ENCODE data around the gene NUTF2.
A peak's percentile ranks its signal among the peaks of the same experiment; 100 is the strongest.

NUTF2 gene

GRCh38 chr16:67846063-67846319 is 742 bp upstream of the NUTF2 start:
- TF ChIP-seq, protein P1, sequence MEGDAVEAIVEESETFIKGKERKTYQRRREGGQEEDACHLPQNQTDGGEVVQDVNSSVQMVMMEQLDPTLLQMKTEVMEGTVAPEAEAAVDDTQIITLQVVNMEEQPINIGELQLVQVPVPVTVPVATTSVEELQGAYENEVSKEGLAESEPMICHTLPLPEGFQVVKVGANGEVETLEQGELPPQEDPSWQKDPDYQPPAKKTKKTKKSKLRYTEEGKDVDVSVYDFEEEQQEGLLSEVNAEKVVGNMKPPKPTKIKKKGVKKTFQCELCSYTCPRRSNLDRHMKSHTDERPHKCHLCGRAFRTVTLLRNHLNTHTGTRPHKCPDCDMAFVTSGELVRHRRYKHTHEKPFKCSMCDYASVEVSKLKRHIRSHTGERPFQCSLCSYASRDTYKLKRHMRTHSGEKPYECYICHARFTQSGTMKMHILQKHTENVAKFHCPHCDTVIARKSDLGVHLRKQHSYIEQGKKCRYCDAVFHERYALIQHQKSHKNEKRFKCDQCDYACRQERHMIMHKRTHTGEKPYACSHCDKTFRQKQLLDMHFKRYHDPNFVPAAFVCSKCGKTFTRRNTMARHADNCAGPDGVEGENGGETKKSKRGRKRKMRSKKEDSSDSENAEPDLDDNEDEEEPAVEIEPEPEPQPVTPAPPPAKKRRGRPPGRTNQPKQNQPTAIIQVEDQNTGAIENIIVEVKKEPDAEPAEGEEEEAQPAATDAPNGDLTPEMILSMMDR (IDR thresholded peaks at IDR 0.05; ENCODE audit: low read depth, low read length): no peak
- peak overlapping the region; percentile 96 for H3K4me3 ChIP-seq (ENCODE audit: low read depth, low read length)
- no peaks in the 10 kb centered on the region for H3K4me1 ChIP-seq
- peaks cover 5% of the 10 kb centered on the region; the same call in 1 of the 2 replicates for H3K36me3 ChIP-seq
- no peak for DNase-seq
- H3K9me3 ChIP-seq: no peaks in the 10 kb centered on the region
- no peaks in the 10 kb centered on the region for H3K27me3 ChIP-seq

DNA sequence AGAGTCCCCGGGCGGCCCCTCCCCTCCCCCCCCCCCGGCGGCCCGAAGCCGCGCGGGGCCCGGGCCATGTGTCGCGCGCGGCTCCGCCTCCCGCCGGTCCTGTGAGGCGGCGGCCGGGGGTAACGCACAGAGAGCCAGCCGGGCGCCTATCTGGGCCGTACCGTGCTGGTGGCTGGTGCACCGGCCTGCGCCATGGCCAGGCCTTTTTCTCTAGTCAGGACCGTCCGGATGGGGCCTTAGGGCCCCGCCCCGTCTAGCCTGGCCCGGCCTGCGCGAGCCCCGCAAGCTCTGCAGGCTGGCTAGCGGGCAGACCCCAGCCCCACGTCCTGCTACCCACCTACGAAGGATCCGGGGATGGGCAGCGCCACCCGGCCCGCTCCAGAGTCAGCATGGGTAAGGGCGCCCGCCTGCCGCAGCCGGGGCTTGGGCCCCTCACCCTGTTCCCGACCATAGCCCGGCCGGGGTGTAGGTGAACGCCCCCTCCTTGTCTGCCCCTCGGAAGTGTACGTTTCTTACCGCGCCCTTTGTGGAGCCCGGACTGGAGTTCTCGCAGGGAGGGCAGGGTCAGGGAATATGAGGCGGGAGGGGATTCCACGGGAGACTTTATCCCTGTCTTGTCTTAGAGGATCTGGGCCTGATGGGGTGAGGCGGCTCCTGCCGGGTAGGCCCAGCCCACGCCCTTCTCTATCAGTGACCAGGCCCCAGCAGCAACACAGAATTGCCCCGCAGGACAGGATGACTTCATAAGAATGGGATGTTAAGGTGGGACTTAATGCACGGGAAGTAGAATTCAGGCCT is 530 bp downstream of the NUTF2 start, which contains the start of gene CENPT:
Gene CENPT, minus strand, starts transcription at position 630 of the 798 bp plus-strand sequence. CDS start 13,834 bp downstream, outside the sequence.
- DNase-seq: peak; percentile 24
- Histone ChIP-seq H3K27me3 (no peaks in the 10 kb centered on the region), H3K9me3 (no peaks in the 10 kb centered on the region), H3K4me3 (ENCODE audit: low read depth, low read length) (peak within 1 kb of the TSS; percentile 96), H3K4me1 (no peaks in the 10 kb centered on the region), H3K36me3 (peaks cover 5% of the 10 kb centered on the region; the same call in 1 of the 2 replicates)
- TF ChIP-seq, protein P1 (IDR thresholded peaks at IDR 0.05; ENCODE audit: low read depth, low read length): no peak

DNA sequence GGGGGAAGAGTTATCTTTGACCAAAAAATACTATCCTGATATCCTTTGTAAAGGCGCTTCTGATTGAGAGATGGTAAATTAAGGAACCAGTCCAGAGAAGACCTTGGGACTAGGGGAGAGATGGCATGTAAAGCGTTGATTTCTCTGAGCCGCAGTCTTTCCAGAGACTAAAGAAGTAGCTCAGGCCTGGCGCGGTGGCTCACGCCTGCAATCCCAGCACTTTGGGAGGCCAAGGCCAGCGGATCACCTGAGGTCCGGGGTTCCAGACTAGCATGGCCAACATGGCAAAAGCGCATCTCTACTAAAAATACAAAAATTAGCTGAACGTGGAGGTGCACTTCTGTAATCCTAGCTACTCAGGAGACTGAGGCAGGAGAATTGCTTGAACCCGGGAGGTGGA is 1.4 kb downstream of the NUTF2 start:
- H3K27me3 ChIP-seq: no peaks in the 10 kb centered on the region
- DNase-seq: no peak
- no peaks in the 10 kb centered on the region for H3K4me1 ChIP-seq
- peaks cover 5% of the 10 kb centered on the region for H3K36me3 ChIP-seq
- H3K9me3 ChIP-seq: no peaks in the 10 kb centered on the region
- TF ChIP-seq, protein P1 (IDR thresholded peaks at IDR 0.05; ENCODE audit: low read depth, low read length): no peak
- H3K4me3 ChIP-seq (ENCODE audit: low read depth, low read length): peak overlapping the region; percentile 96

DNA sequence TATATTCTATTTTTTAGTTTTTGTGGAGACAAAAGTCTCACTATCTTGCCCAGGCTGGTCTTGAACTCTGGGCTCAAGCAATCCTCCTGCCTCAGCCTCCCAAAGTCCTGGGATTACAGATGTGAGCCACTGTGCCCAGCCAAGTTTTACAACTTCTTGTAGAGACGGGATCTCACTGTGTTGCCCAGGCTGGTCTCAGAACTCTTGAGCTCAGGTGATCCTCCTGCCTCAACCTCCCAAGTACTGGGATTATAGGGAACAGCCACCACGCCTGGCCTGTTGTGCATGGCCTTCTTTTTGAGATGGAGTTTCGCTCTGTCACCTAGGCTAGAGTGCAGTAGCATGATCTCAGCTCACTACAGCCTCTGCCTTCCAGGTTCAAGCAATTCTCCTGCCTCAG is 6.9 kb downstream of the NUTF2 start:
- Histone ChIP-seq H3K4me1 (no peaks in the 10 kb centered on the region), H3K9me3 (no peaks in the 10 kb centered on the region), H3K27me3 (no peaks in the 10 kb centered on the region), H3K36me3 (peaks cover 20% of the 10 kb centered on the region), H3K4me3 (ENCODE audit: low read depth, low read length) (no peak overlapping the region)
- TF ChIP-seq, protein P1 (IDR thresholded peaks at IDR 0.05; ENCODE audit: low read depth, low read length): no peak
- DNase-seq: no peak

GRCh38 chr16:67855789-67856188 is 9.1 kb downstream of the NUTF2 start:
- DNase-seq: no peak
- H3K27me3 ChIP-seq: no peaks in the 10 kb centered on the region
- H3K4me1 ChIP-seq: no peaks in the 10 kb centered on the region
- H3K9me3 ChIP-seq: no peaks in the 10 kb centered on the region
- H3K4me3 ChIP-seq (ENCODE audit: low read depth, low read length): no peak overlapping the region
- TF ChIP-seq, protein P1 (IDR thresholded peaks at IDR 0.05; ENCODE audit: low read depth, low read length): no peak
- peaks cover 25% of the 10 kb centered on the region for H3K36me3 ChIP-seq

GRCh38 chr16:67856927-67857546 is 10.3 kb downstream of the NUTF2 start:
- no peaks in the 10 kb centered on the region for H3K9me3 ChIP-seq
- peaks cover 30% of the 10 kb centered on the region for H3K36me3 ChIP-seq
- no peaks in the 10 kb centered on the region for H3K27me3 ChIP-seq
- no peak for DNase-seq
- H3K4me1 ChIP-seq: no peaks in the 10 kb centered on the region
- no peak overlapping the region for H3K4me3 ChIP-seq (ENCODE audit: low read depth, low read length)
- TF ChIP-seq, protein P1 (IDR thresholded peaks at IDR 0.05; ENCODE audit: low read depth, low read length): no peak

Measured in BE2C (cell line).